Measurements from ENCODE around the gene PCBP3. TPM values are rescaled to one million over a fixed set of nuclear protein-coding genes. Genes with fewer than 3 reads are reported as not detected.
"Not testable (repeated sequence)": the region's sequence is repeated elsewhere in the genome, so short reads cannot be mapped to it uniquely, and the experiment has no call there.

The PCBP3 gene
- total RNA-seq, 2 experiments from 2014 or later: 12.2 to 13.2 TPM

DNA sequence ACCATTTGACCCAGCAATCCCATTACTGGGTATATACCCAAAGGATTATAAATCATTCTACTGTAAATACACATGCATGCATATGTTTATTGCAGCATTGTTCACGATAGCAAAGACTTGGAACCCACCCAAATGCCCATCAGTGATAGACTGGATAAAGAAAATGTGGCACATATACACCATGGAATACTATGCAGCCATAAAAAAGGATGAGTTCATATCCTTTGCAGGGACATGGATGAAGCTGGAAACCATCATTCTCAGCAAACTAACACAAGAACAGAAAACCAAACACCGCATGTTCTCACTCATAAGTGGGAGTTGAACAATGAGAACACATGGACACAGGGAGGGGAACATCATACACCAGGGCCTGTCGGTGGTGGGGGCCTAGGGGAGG, 12.6 kb downstream of the PCBP3 start:
- H3K4me1 Mint-ChIP-seq: peaks cover 12% of the 10 kb centered on the region
- H3K9me3 Mint-ChIP-seq (ENCODE audit: low read depth); H3K27me3 Mint-ChIP-seq; H3K36me3 Mint-ChIP-seq (ENCODE audit: low read depth); H3K27ac Mint-ChIP-seq; intact Hi-C loops (cut with DNase I, micrococcal nuclease); POLR2A ChIA-PET; DNase-seq; H3K4me3 Mint-ChIP-seq; ATAC-seq; CTCF ChIA-PET: not testable (repeated sequence)

- ATAC-seq; H3K27ac Mint-ChIP-seq; H3K27me3 Mint-ChIP-seq; H3K4me3 Mint-ChIP-seq; CTCF ChIA-PET; H3K36me3 Mint-ChIP-seq (ENCODE audit: low read depth); intact Hi-C loops (cut with DNase I, micrococcal nuclease); H3K4me1 Mint-ChIP-seq; DNase-seq; POLR2A ChIA-PET: not testable (repeated sequence)
- H3K9me3 Mint-ChIP-seq (ENCODE audit: low read depth): peaks cover 17% of the 10 kb centered on the region
These were observed 18.5 kb downstream of the PCBP3 start for GRCh38 chr21:45661913-45662622.

DNA sequence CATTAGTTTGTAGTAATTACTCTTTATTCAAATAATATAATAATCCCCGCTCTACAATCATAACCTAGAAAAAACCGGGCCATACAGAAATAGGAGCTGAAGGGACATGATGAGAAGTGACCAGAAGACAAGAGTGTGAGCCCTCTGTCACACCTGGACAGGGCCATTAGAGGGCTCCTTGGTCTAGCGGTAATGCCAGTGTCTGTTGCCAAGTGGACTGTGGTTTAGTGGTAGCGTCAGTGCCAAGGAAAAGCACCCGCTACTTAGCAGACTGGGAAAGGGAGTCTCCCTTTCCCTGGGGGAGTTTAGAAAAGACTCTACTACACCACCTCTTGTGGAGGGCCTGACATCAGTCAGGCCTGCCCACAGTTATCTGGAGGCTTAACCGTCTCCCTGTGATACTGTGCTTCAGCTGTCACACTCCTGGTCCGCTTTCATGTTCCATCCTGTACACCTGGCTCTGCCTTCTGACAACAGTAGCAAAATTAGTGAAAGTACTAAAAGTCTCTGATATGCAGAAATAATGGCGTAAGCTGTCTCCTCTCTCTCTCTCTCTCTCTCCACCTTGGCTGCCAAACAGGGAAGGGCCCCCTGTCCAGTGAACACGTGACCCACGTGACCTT, 19.2 kb downstream of the PCBP3 start:
- ATAC-seq: not testable (repeated sequence)

GRCh38 chr21:45669382-45669781, 25.9 kb downstream of the PCBP3 start:
- Mint-ChIP-seq H3K36me3 (ENCODE audit: low read depth) (peaks cover 20% of the 10 kb centered on the region), H3K4me1 (peaks cover 3% of the 10 kb centered on the region), H3K9me3 (ENCODE audit: low read depth) (peaks cover 24% of the 10 kb centered on the region), H3K27ac (no peak overlapping the region), H3K27me3 (no peaks in the 10 kb centered on the region), H3K4me3 (no peak overlapping the region)
- DNase-seq: no peak
- CTCF ChIA-PET: no interaction called here
- intact Hi-C loops (cut with DNase I, micrococcal nuclease): no loop called here
- POLR2A ChIA-PET: no interaction called here
- peak; percentile 33 for ATAC-seq

More for the DNA sequence above, 19.2 kb downstream of the PCBP3 start:
- intact Hi-C loops (cut with DNase I, micrococcal nuclease); CTCF ChIA-PET; H3K27ac Mint-ChIP-seq; H3K4me1 Mint-ChIP-seq; H3K36me3 Mint-ChIP-seq (ENCODE audit: low read depth); H3K27me3 Mint-ChIP-seq; POLR2A ChIA-PET; DNase-seq; H3K4me3 Mint-ChIP-seq: not testable (repeated sequence)
- peaks cover 22% of the 10 kb centered on the region for H3K9me3 Mint-ChIP-seq (ENCODE audit: low read depth)

- intact Hi-C loops (cut with DNase I, micrococcal nuclease): no loop called here
- no peak for ATAC-seq
- ChIA-PET POLR2A (no interaction called here), CTCF (no interaction called here)
- no peak for DNase-seq
- H3K4me1 Mint-ChIP-seq: peaks cover 3% of the 10 kb centered on the region
- H3K36me3 Mint-ChIP-seq (ENCODE audit: low read depth): peaks cover 18% of the 10 kb centered on the region
- no peaks in the 10 kb centered on the region for H3K27me3 Mint-ChIP-seq
- no peak overlapping the region for H3K4me3 Mint-ChIP-seq
- no peak overlapping the region for H3K27ac Mint-ChIP-seq
- H3K9me3 Mint-ChIP-seq (ENCODE audit: low read depth): peaks cover 18% of the 10 kb centered on the region
These were observed 27.2 kb downstream of the PCBP3 start for GRCh38 chr21:45670731-45671130.

- H3K27ac Mint-ChIP-seq; CTCF ChIA-PET; H3K36me3 Mint-ChIP-seq (ENCODE audit: low read depth); H3K4me1 Mint-ChIP-seq; H3K27me3 Mint-ChIP-seq; intact Hi-C loops (cut with DNase I, micrococcal nuclease); H3K4me3 Mint-ChIP-seq; DNase-seq; POLR2A ChIA-PET; ATAC-seq; H3K9me3 Mint-ChIP-seq (ENCODE audit: low read depth): not testable (repeated sequence)
These were observed 35.3 kb downstream of the PCBP3 start for GRCh38 chr21:45678790-45679189.

- H3K27ac Mint-ChIP-seq: no peak overlapping the region
- H3K9me3 Mint-ChIP-seq (ENCODE audit: low read depth): no peaks in the 10 kb centered on the region
- no peak for ATAC-seq
- no peaks in the 10 kb centered on the region for H3K36me3 Mint-ChIP-seq (ENCODE audit: low read depth)
- no peaks in the 10 kb centered on the region for H3K27me3 Mint-ChIP-seq
- intact Hi-C loops (cut with DNase I, micrococcal nuclease): no loop called here
- POLR2A ChIA-PET: no interaction called here
- CTCF ChIA-PET: no interaction called here
- no peak for DNase-seq
- H3K4me1 Mint-ChIP-seq: no peaks in the 10 kb centered on the region
- H3K4me3 Mint-ChIP-seq: no peak overlapping the region
These were observed 36.7 kb downstream of the PCBP3 start for GRCh38 chr21:45680215-45680614.

DNA sequence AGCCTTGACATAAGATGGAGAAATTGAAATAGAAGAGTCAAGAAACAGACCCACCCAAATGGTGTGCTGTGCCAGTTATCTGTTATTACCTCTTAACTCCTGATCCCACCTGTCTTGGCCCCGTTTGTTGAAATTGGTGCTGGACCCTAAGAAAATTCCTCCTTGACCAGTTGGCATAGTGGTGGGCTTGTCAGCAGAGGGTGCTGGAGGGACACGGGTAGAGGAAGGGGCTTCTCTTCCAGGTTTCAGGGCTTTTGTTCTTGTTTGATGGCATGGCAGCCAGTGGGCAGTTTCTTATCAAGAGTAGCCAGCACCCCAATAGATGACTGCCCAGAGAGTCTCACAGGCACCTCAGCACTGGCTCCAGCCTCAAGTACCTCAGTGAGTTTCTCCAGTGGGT, 51.6 kb downstream of the PCBP3 start:
- CTCF ChIA-PET: no interaction called here
- peaks cover 10% of the 10 kb centered on the region for H3K36me3 Mint-ChIP-seq (ENCODE audit: low read depth)
- H3K9me3 Mint-ChIP-seq (ENCODE audit: low read depth): peaks cover 11% of the 10 kb centered on the region
- H3K4me1 Mint-ChIP-seq: peaks cover 23% of the 10 kb centered on the region
- no peaks in the 10 kb centered on the region for H3K27me3 Mint-ChIP-seq
- H3K4me3 Mint-ChIP-seq: no peak overlapping the region
- no peak overlapping the region for H3K27ac Mint-ChIP-seq
- POLR2A ChIA-PET: no interaction called here
- DNase-seq (no peak), ATAC-seq (no peak)
- intact Hi-C loops (cut with DNase I, micrococcal nuclease): loop anchor here (1.0 to 5.0 kb wide), 3 partner anchors 122 to 227 kb away; no protein-coding TSS in a partner anchor

- ChIA-PET POLR2A (interaction anchor here (1.0 to 1.3 kb wide), 3 partner anchors 53 to 115 kb away, joined by 3 to 5 read pairs (median 3); no protein-coding TSS in a partner anchor), CTCF (interaction anchor here (0.6 to 1.4 kb wide), 10 partner anchors 10 to 148 kb away, joined by 3 to 6 read pairs (median 3); no protein-coding TSS in a partner anchor)
- no peak overlapping the region for H3K4me3 Mint-ChIP-seq
- DNase-seq (peak; percentile 61), ATAC-seq (peak; percentile 84)
- no peaks in the 10 kb centered on the region for H3K27me3 Mint-ChIP-seq
- intact Hi-C loops (cut with DNase I, micrococcal nuclease): loop anchor here (1.0 to 5.0 kb wide), 7 partner anchors 56 to 224 kb away; partner anchors contain the start of gene PCBP3 (in 1 of the 2)
- H3K4me1 Mint-ChIP-seq: peaks cover 34% of the 10 kb centered on the region
- H3K9me3 Mint-ChIP-seq (ENCODE audit: low read depth): peaks cover 11% of the 10 kb centered on the region
- peaks cover 10% of the 10 kb centered on the region for H3K36me3 Mint-ChIP-seq (ENCODE audit: low read depth)
- peak overlapping the region; percentile 83 for H3K27ac Mint-ChIP-seq
These were observed 55.1 kb downstream of the PCBP3 start for GRCh38 chr21:45698493-45699184.

- ATAC-seq (peak; percentile 78), DNase-seq (peak; percentile 38)
- Mint-ChIP-seq H3K9me3 (ENCODE audit: low read depth) (peaks cover 11% of the 10 kb centered on the region), H3K27me3 (no peaks in the 10 kb centered on the region), H3K4me3 (no peak overlapping the region), H3K4me1 (peaks cover 34% of the 10 kb centered on the region), H3K27ac (peak overlapping the region; percentile 83), H3K36me3 (ENCODE audit: low read depth) (peaks cover 10% of the 10 kb centered on the region)
- ChIA-PET POLR2A (interaction anchor here (1.0 to 1.3 kb wide), 3 partner anchors 107 to 119 kb away, joined by 3 to 6 read pairs (median 3); no protein-coding TSS in a partner anchor), CTCF (interaction anchor here (0.7 to 1.4 kb wide), 8 partner anchors 11 to 255 kb away, joined by 3 to 6 read pairs (median 3); no protein-coding TSS in a partner anchor)
- intact Hi-C loops (cut with DNase I, micrococcal nuclease): loop anchor here (2.0 to 5.0 kb wide), 4 partner anchors 57 to 223 kb away; partner anchors contain the start of gene PCBP3 (in 1 of the 2)
These were observed 55.9 kb downstream of the PCBP3 start for GRCh38 chr21:45699251-45699942.

GRCh38 chr21:45699966-45700365, 56.4 kb downstream of the PCBP3 start:
- Mint-ChIP-seq H3K27ac (peak overlapping the region; percentile 83), H3K27me3 (no peaks in the 10 kb centered on the region), H3K4me1 (peaks cover 34% of the 10 kb centered on the region), H3K4me3 (no peak overlapping the region), H3K36me3 (ENCODE audit: low read depth) (peaks cover 10% of the 10 kb centered on the region), H3K9me3 (ENCODE audit: low read depth) (peaks cover 11% of the 10 kb centered on the region)
- ChIA-PET POLR2A (interaction anchor here (1.0 kb wide), 1 partner anchor 119 kb away, joined by 6 read pairs; no protein-coding TSS in a partner anchor), CTCF (interaction anchor here (0.7 to 1.4 kb wide), 2 partner anchors 64 to 255 kb away, joined by 3 read pairs; no protein-coding TSS in a partner anchor)
- no peak for ATAC-seq
- intact Hi-C loops (cut with DNase I, micrococcal nuclease): loop anchor here (2.0 to 5.0 kb wide), 4 partner anchors 57 to 222 kb away; partner anchors contain the start of gene PCBP3 (in 1 of the 2)
- no peak for DNase-seq
